Immature natural killer cell (primary cell): Measurements from ENCODE around the gene RNF167. TPM values are rescaled to one million over a fixed set of nuclear protein-coding genes. Genes with fewer than 3 reads are reported as not detected.
"Not testable (repeated sequence)": the region's sequence is repeated elsewhere in the genome, so short reads cannot be mapped to it uniquely, and the experiment has no call there.

Source experiments
- DNase-seq, 3 donors: peaks; one replicate each; pipeline ENCODE4 v3.0.0; 2022; ENCODE audit warnings: mixed read lengths in 1 of 3
- H3K27ac Mint-ChIP-seq, 6 donors: one replicate each; pipeline ENCODE4 v1.8.0; 2020; ENCODE audit warnings: mixed read lengths in 6 of 6, mild to moderate bottlenecking in 5 of 6, inconsistent platforms in 4 of 6, moderate library complexity in 3 of 6
- H3K27me3 Mint-ChIP-seq, 3 donors: one replicate each; pipeline ENCODE4 v1.8.0; 2020 to 2021; ENCODE audit warnings: low read depth in 3 of 3, mild to moderate bottlenecking in 3 of 3, mixed read lengths in 3 of 3, moderate library complexity in 3 of 3, inconsistent platforms in 1 of 3
- H3K36me3 Mint-ChIP-seq, 3 donors: one replicate each; pipeline ENCODE4 v1.8.0; 2020; ENCODE audit warnings: mixed read lengths in 3 of 3, inconsistent platforms in 2 of 3, mild to moderate bottlenecking in 2 of 3
- H3K4me1 Mint-ChIP-seq, 2 donors: one replicate each; pipeline ENCODE4 v1.8.0; 2020; ENCODE audit warnings: inconsistent platforms in 2 of 2, mild to moderate bottlenecking in 2 of 2, mixed read lengths in 2 of 2, moderate library complexity in 1 of 2
- H3K4me3 Mint-ChIP-seq, 5 donors: one replicate each; pipeline ENCODE4 v1.8.0; 2020; ENCODE audit warnings: mild to moderate bottlenecking in 5 of 5, mixed read lengths in 5 of 5, inconsistent platforms in 3 of 5, moderate library complexity in 3 of 5
- H3K9me3 Mint-ChIP-seq, 6 donors: one replicate each; pipeline ENCODE4 v1.8.0; 2020; ENCODE audit warnings: mild to moderate bottlenecking in 6 of 6, mixed read lengths in 6 of 6, inconsistent platforms in 4 of 6, moderate library complexity in 3 of 6
- polyA plus RNA-seq, 3 donors: library from polyadenylated mRNA; unstranded; fragments of 300-500 nt; fragmentation: Illumina TruSeq; gene quantifications; one replicate each; pipeline ENCODE4 v1.2.3, GENCODE V29; 2021

The RNF167 gene
- polyA plus RNA-seq, 3 donors from 2014 or later, result 62.3 to 78.2 (median 73.1) TPM

DNA sequence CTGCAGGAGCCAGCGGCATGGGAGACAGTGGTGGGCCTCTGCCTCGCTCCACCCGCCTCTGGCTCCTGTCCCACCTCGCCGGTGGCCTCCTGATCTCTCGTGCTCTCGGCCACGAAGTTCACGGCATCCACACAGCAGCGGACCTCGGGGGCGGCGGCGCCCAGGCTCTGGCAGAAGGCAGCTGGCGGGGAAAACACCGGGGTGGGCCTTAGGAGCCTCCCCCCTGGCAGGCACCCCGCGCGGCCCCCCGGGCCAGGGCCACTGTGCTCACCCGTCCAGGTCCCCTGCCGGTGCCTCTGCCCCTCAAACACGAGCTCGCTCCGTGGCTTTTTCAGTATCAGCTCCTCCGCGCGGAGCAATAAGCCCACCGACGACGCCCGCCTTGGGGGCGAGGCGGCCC is 41.1 kb upstream of the RNF167 start:
- H3K27me3 Mint-ChIP-seq, result peaks cover 21 to 35% (median 22%) of the 10 kb centered on the region in 3 donors
- H3K36me3 Mint-ChIP-seq, result peaks cover 0 to 7% (median 5%) of the 10 kb centered on the region in 3 donors
- DNase-seq, result no peak
- peak overlapping the region; percentile 61 to 92 (median 74) for H3K4me3 Mint-ChIP-seq
- H3K4me1 Mint-ChIP-seq, result peaks cover 38 to 45% of the 10 kb centered on the region in 2 donors
- no peaks in the 10 kb centered on the region for H3K9me3 Mint-ChIP-seq
- peak overlapping the region in 2 of 6 donors; percentile 76 to 97 for H3K27ac Mint-ChIP-seq

DNA sequence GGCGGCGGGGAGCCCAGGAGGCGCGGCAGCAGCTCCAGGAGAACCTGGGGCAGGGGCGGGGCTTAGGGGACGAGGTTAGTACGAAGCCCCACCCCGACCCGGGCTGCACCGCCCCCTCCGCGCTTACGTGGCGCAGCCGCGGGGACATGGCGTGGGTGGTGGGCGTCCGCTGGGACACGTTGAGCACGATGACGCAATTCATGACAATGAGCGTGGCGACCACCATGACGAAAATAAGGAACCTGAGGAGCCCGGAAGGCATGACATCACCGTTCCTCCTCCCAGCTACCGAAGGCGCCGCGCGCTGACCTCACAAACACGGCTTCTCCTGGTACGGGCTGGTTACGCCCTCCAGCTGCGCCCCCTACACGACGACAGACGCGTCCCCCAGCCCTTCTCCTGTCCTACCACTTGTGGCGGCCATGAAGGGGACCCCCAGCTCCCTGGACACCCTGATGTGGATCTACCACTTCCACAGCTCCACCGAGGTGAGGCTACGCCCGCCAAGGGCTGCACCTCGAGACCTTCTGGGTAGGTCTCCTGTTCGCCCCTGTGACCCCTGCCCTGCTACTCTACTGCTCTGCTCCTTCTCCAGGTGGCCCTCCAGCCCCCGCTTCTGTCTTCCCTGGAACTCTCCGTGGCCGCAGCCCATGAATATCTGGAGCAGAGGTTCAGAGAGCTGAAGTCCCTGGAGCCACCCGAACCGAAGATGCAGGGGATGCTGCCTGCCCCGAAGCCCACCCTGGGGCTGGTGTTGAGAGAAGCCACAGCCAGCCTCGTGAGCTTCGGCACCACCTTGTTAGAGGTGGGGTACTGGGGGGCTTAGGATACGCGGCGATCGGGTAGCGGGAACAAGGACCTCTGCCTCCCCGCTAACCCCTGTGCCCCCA is 40.5 kb upstream of the RNF167 start, which contains the start of gene C17orf107:
TSS of gene C17orf107 (plus strand) at position 196 of the 890 bp plus-strand sequence. CDS start at position 423, 227 bp downstream.
- H3K27me3 Mint-ChIP-seq, result peaks cover 21 to 35% (median 22%) of the 10 kb centered on the region in 3 donors
- peak within 1 kb of the TSS; percentile 87 to 92 (median 90) for H3K4me3 Mint-ChIP-seq
- H3K36me3 Mint-ChIP-seq, result peaks cover 0 to 7% (median 5%) of the 10 kb centered on the region in 3 donors
- peak; percentile 93 to 94 (median 93) for DNase-seq
- H3K9me3 Mint-ChIP-seq, result no peaks in the 10 kb centered on the region
- H3K4me1 Mint-ChIP-seq, result peaks cover 38 to 45% of the 10 kb centered on the region in 2 donors
- H3K27ac Mint-ChIP-seq, result peak within 1 kb of the TSS; percentile 83 to 100 (median 97)

DNA sequence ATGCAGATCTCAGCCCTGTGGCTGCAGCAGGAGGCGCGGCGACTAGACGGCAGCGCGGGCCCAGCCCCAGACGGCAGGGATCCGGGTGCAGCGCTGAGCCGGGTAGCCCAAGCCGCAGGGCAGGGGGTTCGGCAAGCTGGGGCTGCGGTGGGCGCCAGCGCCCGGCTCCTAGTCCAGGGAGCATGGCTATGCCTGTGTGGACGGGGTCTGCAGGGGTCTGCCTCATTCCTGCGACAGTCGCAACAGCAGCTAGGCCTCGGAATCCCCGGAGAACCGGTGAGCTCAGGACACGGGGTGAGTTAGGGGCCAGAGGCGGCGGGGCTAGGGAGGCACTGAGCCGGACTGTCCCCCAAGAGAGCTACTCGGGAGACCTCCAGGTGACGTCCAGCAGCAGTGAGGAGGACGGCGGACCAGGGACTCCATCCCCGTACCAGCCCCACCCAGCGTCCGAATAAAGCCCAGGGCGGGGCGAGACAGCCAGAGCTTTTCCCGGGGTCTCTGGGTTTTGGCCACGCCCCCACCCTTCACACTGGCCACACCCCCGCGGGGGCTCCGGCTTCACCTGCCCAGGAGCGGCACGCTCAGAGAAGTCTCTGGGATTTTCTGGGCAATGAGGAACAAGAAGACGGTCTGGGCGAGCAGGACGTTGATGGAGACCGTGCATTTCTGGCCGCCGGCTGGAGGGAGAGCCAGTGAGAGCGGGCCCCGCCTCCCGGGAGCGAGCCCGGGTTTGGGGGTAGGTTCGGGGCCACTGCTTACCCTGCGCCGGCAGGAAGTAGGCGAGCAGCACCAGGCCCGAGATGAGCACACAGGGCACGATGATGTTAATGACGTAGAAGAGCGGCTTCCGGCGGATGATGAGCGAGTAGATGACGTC is 39.6 kb upstream of the RNF167 start:
- H3K36me3 Mint-ChIP-seq, result peaks cover 0 to 5% (median 2%) of the 10 kb centered on the region in 3 donors
- DNase-seq, result peak; percentile 79 to 89 (median 83)
- peaks cover 38 to 45% of the 10 kb centered on the region in 2 donors for H3K4me1 Mint-ChIP-seq
- peak overlapping the region; percentile 87 to 92 (median 90) for H3K4me3 Mint-ChIP-seq
- peaks cover 22 to 35% (median 24%) of the 10 kb centered on the region in 3 donors for H3K27me3 Mint-ChIP-seq
- H3K27ac Mint-ChIP-seq, result peak overlapping the region; percentile 68 to 100 (median 97)
- H3K9me3 Mint-ChIP-seq, result no peaks in the 10 kb centered on the region

- peaks cover 38 to 45% of the 10 kb centered on the region in 2 donors for H3K4me1 Mint-ChIP-seq
- peaks cover 22 to 35% (median 24%) of the 10 kb centered on the region in 3 donors for H3K27me3 Mint-ChIP-seq
- H3K9me3 Mint-ChIP-seq, result no peaks in the 10 kb centered on the region
- peak overlapping the region; percentile 83 to 92 (median 87) for H3K4me3 Mint-ChIP-seq
- H3K27ac Mint-ChIP-seq, result peak overlapping the region; percentile 68 to 100 (median 94)
- no peak for DNase-seq
- peaks cover 0 to 5% (median 0%) of the 10 kb centered on the region in 3 donors for H3K36me3 Mint-ChIP-seq
Measured at GRCh38 chr17:4901108-4901647, 38.9 kb upstream of the RNF167 start.

GRCh38 chr17:4901648-4902344 is 38.3 kb upstream of the RNF167 start:
- peak overlapping the region; percentile 92 to 100 (median 94) for H3K27ac Mint-ChIP-seq
- H3K27me3 Mint-ChIP-seq, result peaks cover 22 to 35% (median 24%) of the 10 kb centered on the region in 3 donors
- peaks cover 38 to 45% of the 10 kb centered on the region in 2 donors for H3K4me1 Mint-ChIP-seq
- peak overlapping the region; percentile 83 to 92 (median 87) for H3K4me3 Mint-ChIP-seq
- peak; percentile 36 to 61 (median 44) for DNase-seq
- peaks cover 0 to 5% (median 0%) of the 10 kb centered on the region in 3 donors for H3K36me3 Mint-ChIP-seq
- H3K9me3 Mint-ChIP-seq, result no peaks in the 10 kb centered on the region

- H3K9me3 Mint-ChIP-seq, result no peaks in the 10 kb centered on the region
- H3K36me3 Mint-ChIP-seq, result no peaks in the 10 kb centered on the region
- DNase-seq, result peak in 2 of 3 donors; percentile 12 to 20
- peaks cover 20 to 35% (median 24%) of the 10 kb centered on the region in 3 donors for H3K27me3 Mint-ChIP-seq
- H3K4me1 Mint-ChIP-seq, result peaks cover 38 to 45% of the 10 kb centered on the region in 2 donors
- H3K4me3 Mint-ChIP-seq, result peak overlapping the region; percentile 83 to 92 (median 86)
- peak overlapping the region; percentile 88 to 100 (median 94) for H3K27ac Mint-ChIP-seq
Measured at GRCh38 chr17:4902540-4902939, 37.5 kb upstream of the RNF167 start.

GRCh38 chr17:4903051-4903818 is 36.8 kb upstream of the RNF167 start, which contains the start of gene CHRNE:
Gene CHRNE, minus strand, starts transcription at chr17:4903098. Its CDS starts 35 bp downstream, at chr17:4903063.
- peak; percentile 70 to 77 (median 72) for DNase-seq
- Mint-ChIP-seq H3K27me3 (peaks cover 20 to 33% (median 24%) of the 10 kb centered on the region in 3 donors), H3K4me3 (peak within 1 kb of the TSS; percentile 83 to 92 (median 86)), H3K36me3 (no peaks in the 10 kb centered on the region), H3K9me3 (no peaks in the 10 kb centered on the region), H3K4me1 (peaks cover 38 to 43% of the 10 kb centered on the region in 2 donors), H3K27ac (peak within 1 kb of the TSS; percentile 88 to 100 (median 94))

DNA sequence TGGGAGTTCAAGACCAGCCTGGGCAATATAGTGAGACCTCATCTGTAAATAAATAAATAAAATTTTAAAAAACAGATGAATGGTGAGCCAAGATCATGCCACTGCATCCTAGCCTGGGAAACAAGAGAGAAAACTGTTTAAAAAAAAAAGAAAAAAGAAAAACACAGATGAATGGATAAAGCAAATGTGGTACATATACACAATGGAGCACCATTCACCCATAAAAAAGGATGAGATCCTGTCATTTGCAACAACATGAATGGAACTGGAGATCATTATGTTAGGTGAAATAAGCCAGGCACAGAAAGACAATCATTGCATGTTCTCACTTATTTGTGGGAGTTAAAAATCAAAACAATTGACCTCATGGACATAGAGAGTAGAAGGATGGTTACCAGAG is 33.4 kb upstream of the RNF167 start:
- Mint-ChIP-seq H3K27me3 (peaks cover 9 to 16% (median 13%) of the 10 kb centered on the region in 3 donors), H3K4me1 (peaks cover 20 to 21% of the 10 kb centered on the region in 2 donors), H3K27ac (peak overlapping the region in 1 of 6 donors; percentile 31), H3K4me3 (peak overlapping the region in 1 of 5 donors; percentile 22)
- H3K36me3 Mint-ChIP-seq, H3K9me3 Mint-ChIP-seq, DNase-seq: not testable (repeated sequence)

DNA sequence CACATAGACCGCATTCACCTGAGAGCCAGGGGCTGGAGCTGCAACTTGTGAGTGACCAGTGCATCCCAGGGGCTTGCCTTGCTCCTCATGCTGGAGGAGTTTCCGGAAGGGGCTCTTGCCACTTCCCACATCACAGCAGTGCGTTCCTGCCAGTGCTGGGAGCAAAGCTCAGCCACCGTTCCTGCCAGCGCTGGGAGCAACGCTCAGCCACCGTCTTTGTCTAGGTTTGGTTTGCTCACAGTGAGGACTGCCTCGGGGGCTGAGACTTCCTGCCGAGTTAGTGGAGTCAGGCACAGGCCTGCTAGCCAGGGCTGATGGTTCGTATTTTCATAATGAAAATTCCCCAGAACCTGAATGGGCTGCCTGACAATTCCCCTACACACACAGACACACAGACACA is 31.8 kb upstream of the RNF167 start:
- H3K4me1 Mint-ChIP-seq, result peaks cover 4 to 6% of the 10 kb centered on the region in 2 donors
- no peaks in the 10 kb centered on the region for H3K36me3 Mint-ChIP-seq
- H3K27me3 Mint-ChIP-seq, result peaks cover 1 to 6% (median 5%) of the 10 kb centered on the region in 3 donors
- DNase-seq, result no peak
- no peak overlapping the region for H3K27ac Mint-ChIP-seq
- no peaks in the 10 kb centered on the region for H3K9me3 Mint-ChIP-seq
- H3K4me3 Mint-ChIP-seq, result no peak overlapping the region

GRCh38 chr17:4908711-4909496 is 31.2 kb upstream of the RNF167 start:
- H3K27me3 Mint-ChIP-seq, result peaks cover 1 to 3% (median 2%) of the 10 kb centered on the region in 3 donors

GRCh38 chr17:4913994-4914393 is 26.1 kb upstream of the RNF167 start:
- Mint-ChIP-seq H3K27ac (no peak overlapping the region), H3K4me3 (no peak overlapping the region)

More at GRCh38 chr17:4908711-4909496, 31.2 kb upstream of the RNF167 start:
- H3K27ac Mint-ChIP-seq, result no peak overlapping the region
- no peaks in the 10 kb centered on the region for H3K36me3 Mint-ChIP-seq
- H3K9me3 Mint-ChIP-seq, result peaks cover 0 to 2% (median 0%) of the 10 kb centered on the region in 6 donors
- H3K4me1 Mint-ChIP-seq, result peaks cover 0 to under 1% of the 10 kb centered on the region in 2 donors
- H3K4me3 Mint-ChIP-seq, result no peak overlapping the region
- peak; percentile 75 to 80 (median 77) for DNase-seq

More at GRCh38 chr17:4913994-4914393, 26.1 kb upstream of the RNF167 start:
- Mint-ChIP-seq H3K36me3 (no peaks in the 10 kb centered on the region), H3K27me3 (peaks cover 0 to 2% (median 1%) of the 10 kb centered on the region in 3 donors), H3K9me3 (peaks cover 0 to 2% (median 0%) of the 10 kb centered on the region in 6 donors), H3K4me1 (no peaks in the 10 kb centered on the region)
- DNase-seq, result no peak
